ENCODE data around the gene CACNA1H.

The CACNA1H gene

GRCh38 chr16:1211451-1212268 lies 58.8 kb downstream of the CACNA1H start:
- DNase-seq (ENCODE audit: low read depth in 2 of 3, low spot score in 1 of 3), result no peak

GRCh38 chr16:1212616-1213194 lies 59.8 kb downstream of the CACNA1H start:
- no peak for DNase-seq (ENCODE audit: low read depth in 2 of 3, low spot score in 1 of 3)

- DNase-seq (ENCODE audit: low read depth in 2 of 3, low spot score in 1 of 3), result no peak
These were observed 60.3 kb downstream of the CACNA1H start for GRCh38 chr16:1213231-1213630.

GRCh38 chr16:1213796-1214372 lies 61.0 kb downstream of the CACNA1H start:
- no peak for DNase-seq (ENCODE audit: low read depth in 2 of 3, low spot score in 1 of 3)

GRCh38 chr16:1214719-1215118 lies 61.8 kb downstream of the CACNA1H start:
- no peak for DNase-seq (ENCODE audit: low read depth in 2 of 3, low spot score in 1 of 3)

- no peak for DNase-seq (ENCODE audit: low read depth in 2 of 3, low spot score in 1 of 3)
These were observed 62.8 kb downstream of the CACNA1H start for GRCh38 chr16:1215574-1216295.

GRCh38 chr16:1216296-1216619 lies 63.4 kb downstream of the CACNA1H start:
- DNase-seq (ENCODE audit: low read depth in 2 of 3, low spot score in 1 of 3), result no peak

GRCh38 chr16:1216681-1217400 lies 63.9 kb downstream of the CACNA1H start:
- no peak for DNase-seq (ENCODE audit: low read depth in 2 of 3, low spot score in 1 of 3)

GRCh38 chr16:1217526-1217925 lies 64.6 kb downstream of the CACNA1H start:
- no peak for DNase-seq (ENCODE audit: low read depth in 2 of 3, low spot score in 1 of 3)

GRCh38 chr16:1218061-1218929 lies 65.4 kb downstream of the CACNA1H start:
- no peak for DNase-seq (ENCODE audit: low read depth in 2 of 3, low spot score in 1 of 3)

GRCh38 chr16:1218930-1219611 lies 66.2 kb downstream of the CACNA1H start:
- no peak for DNase-seq (ENCODE audit: low read depth in 2 of 3, low spot score in 1 of 3)

GRCh38 chr16:1220098-1220728 lies 67.3 kb downstream of the CACNA1H start:
- no peak for DNase-seq (ENCODE audit: low read depth in 2 of 3, low spot score in 1 of 3)

GRCh38 chr16:1220841-1221627 lies 68.1 kb downstream of the CACNA1H start:
- DNase-seq (ENCODE audit: low read depth in 2 of 3, low spot score in 1 of 3), result no peak

- no peak for DNase-seq (ENCODE audit: low read depth in 2 of 3, low spot score in 1 of 3)
These were observed 69.0 kb downstream of the CACNA1H start for GRCh38 chr16:1221628-1222552.

GRCh38 chr16:1222553-1223354 lies 69.8 kb downstream of the CACNA1H start:
- DNase-seq (ENCODE audit: low read depth in 2 of 3, low spot score in 1 of 3), result no peak

GRCh38 chr16:1223355-1224214 lies 70.7 kb downstream of the CACNA1H start:
- DNase-seq (ENCODE audit: low read depth in 2 of 3, low spot score in 1 of 3), result no peak
